HPDE6-E6E7 (cell line): ENCODE measurements around the gene FYB2.

Experiments used
- DNase-seq: peaks from one replicate; pipeline ENCODE4 v3.0.0; 2011; ENCODE audit warnings: missing footprints; ENCODE audit errors: extremely low spot score

The FYB2 gene

DNA sequence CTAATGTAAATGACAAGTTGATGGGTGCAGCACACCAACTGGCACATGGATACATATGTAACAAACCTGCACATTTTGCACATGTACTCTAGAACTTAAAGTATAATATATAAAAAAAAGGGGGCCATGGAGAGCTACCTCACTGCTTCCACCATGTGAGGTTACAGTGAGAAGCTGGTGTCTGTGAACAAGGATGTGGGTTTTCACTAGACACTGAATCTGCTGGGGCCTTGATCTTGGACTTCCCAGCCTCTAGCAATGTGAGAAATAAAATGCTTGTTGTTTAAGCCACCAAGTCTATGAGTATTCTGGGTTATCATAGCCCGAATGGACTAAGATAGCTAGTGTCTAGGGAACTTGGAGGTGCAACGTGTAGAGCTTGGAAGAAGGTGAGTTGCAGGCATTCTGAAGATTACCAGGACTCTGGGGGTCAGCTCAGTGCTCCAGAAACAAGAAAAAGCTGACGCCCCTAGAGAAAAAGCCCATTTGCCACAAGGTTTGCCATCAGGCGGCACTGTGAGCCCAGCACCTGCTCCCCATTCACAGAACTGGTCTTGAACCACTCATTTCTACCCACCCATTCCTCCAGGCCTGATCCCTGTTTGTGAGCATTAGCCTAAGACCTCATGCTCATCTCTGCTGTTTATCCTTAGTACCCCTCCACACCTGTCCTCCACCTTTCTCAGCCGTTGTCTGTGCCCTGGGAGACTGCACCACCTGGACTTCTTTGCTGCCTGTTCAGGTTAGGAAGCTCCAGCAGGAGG lies 15.1 kb upstream of the FYB2 start:
- no peak for DNase-seq

DNA sequence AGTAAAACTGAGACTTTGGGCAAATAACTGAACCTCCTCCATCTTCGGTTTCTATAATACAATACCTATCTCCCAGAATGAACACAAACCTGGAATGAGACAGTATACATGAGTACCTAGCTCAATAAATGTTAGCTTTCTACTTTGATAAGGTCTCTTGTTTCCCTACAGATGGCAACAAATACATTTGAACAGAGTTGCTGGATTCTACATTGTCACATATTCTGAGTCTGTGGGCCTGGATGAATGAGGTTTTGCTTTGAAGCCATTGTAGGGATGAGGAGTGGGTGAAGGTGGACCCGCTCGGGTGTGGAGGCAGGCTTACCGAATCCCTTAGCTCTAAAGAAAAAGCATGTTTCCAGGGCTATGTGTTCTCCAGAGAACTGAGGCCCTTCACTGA lies 13.9 kb upstream of the FYB2 start:
- no peak for DNase-seq

DNA sequence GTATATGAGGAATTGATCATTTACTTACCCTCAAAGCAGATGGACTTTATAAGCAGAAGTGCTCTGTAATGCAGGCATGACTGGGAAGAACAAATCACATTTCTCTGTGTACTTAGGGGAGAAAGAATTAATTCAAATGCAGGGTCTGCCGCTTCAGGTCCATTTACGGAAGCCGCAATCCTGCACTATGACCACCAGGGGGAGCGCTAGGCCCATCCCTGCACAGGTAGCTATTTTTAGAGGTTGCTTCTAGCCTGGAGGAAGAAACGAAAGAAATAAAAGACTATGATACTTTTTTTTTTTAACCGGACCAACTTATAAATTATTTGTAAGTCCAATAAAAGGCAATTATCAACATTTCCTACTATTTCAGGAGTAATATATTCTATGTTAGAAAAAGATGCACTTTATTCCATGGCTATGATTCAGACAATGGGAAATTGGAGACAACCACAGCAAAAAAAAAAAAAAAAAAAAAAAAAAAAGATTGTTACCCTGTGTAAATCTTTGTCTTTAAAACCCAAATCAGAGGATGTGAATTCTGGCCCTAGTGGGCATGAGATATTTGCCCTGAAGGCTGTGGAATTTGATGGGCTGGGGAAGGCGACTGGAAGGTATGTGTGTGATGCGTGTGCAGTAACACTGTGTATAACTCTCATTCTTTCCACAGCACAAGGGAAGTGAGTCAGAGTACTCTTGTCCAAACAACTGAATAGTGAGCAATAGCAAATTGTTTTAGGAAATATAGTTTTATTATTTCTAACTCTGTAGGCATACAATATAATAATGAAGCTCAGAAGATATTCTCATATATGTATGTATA lies 12.9 kb upstream of the FYB2 start:
- DNase-seq = peak; percentile 46

DNA sequence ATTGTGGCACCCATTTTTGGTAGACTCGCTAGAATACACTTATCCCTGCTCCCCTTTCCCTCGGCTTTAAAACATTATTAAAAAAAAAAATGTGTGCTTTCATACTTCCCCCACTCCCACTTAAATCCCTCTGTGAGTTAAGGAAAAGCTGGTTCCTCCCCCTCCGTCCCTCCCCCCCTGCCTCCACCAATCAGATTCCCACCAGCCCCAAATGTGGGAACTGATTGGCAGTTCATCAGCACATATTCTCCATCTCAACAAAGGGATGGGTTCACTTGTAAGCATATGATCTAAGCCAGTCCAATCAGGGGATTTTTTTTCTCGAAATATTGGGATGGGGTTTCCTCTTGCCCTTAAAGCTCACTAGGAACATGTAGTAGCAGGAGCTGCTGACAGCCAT lies 10.8 kb upstream of the FYB2 start:
- no peak for DNase-seq

DNA sequence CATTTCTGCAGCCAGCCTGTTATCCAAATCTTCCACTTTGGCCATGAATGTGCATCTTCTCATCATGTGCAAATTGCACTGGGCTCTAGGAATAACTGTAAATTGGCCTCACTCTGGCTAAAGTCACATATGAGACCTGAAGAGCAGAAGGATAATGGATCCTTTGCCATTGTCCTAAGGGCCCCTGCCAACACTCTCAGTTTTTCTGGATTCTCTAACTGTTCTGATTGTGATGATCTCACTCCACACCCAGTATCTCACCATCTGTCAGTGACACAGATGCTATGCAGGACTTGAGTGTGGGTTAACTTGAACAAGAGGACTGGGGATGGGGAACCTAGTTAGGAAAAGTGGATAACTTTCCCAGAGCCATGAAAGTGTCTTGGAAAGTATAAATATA lies 8.5 kb upstream of the FYB2 start:
- no peak for DNase-seq

DNA sequence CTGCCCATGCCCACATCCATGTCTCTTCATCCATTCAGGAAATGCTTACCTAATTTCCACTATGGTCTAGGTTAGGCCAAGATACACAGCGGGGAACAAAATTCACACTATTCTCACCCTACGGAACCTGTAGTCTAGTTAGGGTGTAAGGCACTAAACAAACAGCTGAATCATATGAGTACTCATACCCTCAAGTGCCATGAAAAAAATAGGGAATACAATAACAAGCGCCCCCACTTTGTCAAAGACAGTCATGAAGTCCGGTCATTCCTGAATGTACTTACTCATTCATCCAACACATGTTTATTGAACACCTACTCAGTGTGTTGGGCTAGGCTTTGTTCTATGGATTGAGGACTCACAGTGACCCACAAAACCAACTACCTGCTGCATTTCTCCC lies 6.2 kb upstream of the FYB2 start:
- DNase-seq = no peak

DNA sequence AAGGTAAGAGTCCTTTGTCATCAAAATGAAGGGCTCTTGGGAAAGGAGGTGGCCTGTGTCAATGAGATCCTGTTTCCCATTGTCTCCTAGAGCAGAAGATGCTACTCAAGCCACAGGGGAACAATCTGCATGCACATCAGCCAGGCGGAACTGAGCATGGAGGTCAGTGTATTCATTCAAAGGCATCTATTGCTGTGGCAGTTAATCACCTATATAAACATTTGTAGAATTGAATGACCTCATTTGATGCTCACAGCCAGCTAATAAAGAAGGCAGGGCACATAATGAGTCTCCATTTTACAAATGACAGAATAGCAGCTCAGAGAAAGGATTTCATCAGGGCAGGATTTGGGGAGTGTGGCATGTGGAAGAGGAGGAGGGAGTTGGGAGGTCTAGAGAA lies 5.7 kb upstream of the FYB2 start:
- DNase-seq = no peak

DNA sequence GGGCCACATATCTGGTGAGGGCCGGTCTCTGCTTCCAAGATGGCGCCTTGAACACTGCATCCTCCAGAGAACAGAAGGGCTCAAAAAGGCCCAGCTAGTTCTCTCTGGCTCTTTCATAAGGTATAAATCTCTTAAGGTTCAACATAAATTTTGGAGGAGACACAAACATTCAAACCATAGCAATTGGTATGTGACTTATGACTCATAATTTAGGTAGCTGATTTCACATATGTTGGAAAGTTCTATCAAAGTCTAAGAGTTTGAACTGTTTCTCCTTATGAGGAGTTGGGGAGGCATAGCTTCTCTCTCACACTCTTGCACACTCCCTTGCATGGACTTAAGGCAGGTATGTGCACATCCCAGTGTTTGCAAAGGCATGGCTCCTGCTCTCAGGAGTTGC lies 5.1 kb upstream of the FYB2 start:
- DNase-seq = no peak

DNA sequence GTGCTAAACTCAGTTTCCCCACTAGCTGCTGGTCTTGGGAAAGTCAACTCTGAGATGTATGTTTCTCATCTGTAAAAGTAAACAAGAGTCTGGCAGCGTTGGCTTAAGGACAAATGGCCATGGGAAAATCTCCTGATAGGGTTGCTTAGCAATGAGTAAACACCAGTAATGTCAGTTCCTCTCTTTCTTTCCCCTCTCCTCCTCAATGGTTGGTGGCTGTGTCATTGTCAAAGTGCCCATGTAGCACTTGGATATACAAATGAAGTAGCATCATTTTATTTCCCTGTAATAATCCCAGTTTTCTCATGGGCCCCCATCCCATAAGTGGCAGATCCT lies 2.2 kb upstream of the FYB2 start:
- DNase-seq = no peak

DNA sequence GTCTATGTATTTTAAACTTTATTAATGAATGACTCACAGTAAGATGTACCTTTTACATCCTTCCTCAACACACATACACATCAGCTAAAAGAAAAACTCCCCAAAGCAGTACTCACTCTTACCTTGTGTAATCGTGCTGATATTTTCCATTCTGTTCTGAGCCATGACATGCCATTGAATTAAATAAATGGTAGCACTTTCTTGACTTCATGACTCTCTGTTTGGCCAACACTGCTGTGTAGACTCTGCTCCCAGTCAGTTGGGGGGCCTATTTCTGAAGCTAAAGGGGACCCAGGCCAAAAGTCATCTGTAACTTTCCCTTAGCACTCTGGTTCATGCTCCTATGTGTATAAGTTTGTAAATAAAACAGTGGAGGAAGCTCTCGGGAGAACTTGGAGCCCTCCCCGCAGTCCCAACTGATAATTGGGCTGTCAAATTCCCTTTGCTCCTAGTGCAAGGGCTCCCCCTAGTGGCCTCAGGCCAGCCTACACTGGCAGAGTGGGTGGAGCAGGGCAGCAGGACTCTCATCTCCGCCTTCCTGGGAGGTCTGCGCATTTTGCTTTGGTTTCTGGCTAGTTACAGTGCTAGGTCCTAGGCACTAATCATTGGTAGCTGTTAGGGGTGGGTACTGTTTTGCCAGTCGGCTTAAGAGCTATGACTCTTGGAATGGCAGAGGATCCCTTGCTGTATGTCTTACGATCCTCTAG lies 1.7 kb upstream of the FYB2 start:
- DNase-seq = peak; percentile 69

DNA sequence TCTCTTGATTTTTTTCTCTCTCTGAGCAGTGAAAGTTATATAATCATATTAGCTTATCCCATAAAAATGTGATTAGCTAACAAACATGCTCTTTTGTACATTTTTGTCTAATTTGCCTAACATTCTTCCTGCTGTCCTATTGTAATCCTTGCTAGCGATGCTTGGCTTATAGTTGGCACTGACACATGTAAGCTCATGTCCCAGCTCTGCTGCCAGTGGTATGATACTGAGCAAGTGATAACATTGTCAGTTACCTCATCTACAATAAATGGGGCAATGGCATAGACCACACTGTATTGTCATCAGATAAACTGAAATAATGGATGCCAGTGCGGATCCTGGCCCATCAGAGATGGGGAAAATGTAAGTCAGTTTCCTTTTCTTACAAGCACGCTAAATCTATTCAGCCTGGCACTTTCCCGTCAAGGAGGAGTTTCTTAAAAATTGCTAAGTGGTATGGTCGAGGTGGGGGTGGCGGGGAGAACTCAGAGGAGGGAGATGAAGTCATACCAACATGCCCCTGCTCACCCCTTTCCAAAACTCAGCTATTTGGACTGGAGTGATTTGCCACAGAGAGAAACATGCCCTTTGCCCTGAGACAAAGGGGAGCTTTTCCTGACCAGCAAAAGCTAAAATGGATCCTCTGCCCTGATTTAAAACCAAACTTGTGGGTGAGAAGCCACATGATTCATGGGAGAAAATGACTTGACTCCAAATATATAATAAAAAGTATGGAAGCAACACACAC lies 1.3 kb downstream of the FYB2 start:
- no peak for DNase-seq

DNA sequence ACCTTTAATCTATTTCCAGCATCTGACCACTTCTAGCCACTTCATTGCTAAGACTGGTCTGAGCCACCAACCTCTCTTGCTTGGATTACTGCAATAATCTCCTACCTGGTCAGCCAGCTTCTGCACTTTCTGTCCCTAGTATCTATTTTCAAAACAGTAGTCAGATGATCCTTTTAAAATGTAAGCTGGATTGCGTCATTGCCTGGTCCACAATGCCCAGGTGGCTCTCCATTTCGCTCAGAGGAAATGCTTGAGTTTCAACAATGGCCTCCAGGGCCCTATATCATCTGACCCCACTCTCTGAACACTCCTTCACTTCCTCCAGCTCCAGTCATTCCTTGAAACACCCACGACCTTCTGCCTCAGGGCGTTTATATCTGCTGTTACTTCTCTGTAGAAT lies 2.3 kb downstream of the FYB2 start:
- no peak for DNase-seq

DNA sequence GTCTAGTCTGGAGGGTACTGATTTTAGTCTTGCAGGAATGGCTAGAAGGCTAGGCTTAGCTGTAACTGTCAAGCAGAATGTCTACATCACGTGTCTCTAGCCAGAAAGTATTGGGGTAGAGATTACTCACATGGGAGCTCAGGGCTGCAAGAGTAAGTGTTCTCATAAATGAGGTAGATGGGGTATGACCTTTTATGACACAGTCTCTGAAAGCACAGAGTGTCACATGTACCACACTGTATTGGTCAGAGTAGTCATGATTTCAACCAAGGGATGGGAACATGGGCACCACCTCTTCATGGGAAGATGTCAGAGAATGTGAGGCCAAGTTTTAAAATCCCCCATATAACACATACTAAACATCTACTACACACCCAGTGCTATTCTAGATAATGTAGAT lies 2.9 kb downstream of the FYB2 start:
- no peak for DNase-seq

DNA sequence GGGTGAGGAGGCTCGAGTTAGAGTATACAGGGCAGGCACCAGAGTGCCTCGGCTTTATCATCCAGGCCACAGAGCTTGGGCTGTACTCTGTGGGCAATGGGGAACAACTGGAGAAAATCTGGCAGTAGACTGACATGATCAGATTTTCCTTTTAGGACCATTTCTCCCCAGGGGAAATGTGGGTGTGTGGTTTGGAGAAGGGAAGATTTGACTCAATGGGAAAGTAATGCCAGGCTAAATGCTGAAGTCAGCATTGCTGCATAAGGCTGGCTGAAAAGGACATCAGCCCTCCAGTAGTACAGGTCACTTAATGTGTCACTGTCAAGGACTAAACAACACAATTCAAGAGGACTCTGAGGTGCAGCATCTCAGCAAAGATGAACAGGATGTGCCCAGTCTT lies 5.0 kb downstream of the FYB2 start:
- DNase-seq = no peak

DNA sequence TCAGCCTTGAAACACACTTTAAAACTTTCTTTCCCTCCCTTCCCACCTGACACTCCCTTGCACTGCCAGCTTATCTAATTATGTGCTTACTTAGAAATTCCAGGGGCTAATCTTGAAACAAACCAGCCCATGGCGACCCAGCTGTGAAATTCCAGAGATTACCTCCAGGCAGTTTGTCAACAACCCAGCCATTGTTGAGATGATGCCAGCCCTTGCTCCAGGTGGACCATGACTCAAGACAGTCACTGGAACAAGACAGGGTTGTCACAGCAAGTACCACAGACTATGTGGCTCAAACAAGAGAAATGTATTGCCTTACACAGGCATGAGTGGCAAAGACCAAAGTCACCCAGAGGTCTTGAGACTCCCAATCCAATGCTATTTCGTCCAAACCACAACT lies 7.9 kb downstream of the FYB2 start:
- no peak for DNase-seq

DNA sequence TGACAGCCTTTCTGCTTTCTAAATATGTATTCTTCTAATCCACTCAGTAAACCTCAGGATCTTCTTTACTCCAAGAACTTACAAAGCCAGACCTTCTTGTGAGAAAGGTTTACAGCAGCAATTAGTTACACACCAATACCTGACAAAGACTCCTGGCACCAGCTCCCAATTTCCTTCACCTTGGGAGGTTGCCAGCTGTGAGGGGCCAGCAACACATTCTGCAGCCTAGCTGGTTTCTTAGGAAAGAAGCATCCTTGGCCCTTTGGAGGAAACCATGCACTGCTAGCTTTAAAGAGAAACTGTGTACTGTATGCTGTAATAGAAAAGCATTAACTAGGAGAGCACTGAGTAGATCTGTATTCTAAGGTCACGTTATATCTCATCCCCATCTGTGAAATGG lies 10.8 kb downstream of the FYB2 start:
- no peak for DNase-seq

DNA sequence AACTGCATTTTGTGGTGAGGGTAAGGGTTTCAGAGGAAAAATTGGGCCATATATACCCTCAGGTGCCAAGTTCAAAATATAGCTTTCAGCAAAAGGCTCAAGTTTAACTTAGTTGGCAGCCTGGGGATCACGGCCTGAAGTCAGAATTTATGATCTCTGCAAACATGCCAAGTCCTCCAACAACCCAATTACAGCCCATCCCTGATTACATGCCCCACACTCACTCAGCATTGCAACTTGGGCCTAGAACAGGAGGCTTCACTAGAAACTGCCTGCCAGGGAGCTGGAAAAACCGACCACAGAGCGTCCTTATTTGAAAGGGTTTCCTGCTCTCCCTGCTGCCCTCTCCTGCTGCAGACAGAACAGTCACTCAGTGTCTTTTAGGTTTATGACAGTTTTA lies 12.4 kb downstream of the FYB2 start:
- no peak for DNase-seq

DNA sequence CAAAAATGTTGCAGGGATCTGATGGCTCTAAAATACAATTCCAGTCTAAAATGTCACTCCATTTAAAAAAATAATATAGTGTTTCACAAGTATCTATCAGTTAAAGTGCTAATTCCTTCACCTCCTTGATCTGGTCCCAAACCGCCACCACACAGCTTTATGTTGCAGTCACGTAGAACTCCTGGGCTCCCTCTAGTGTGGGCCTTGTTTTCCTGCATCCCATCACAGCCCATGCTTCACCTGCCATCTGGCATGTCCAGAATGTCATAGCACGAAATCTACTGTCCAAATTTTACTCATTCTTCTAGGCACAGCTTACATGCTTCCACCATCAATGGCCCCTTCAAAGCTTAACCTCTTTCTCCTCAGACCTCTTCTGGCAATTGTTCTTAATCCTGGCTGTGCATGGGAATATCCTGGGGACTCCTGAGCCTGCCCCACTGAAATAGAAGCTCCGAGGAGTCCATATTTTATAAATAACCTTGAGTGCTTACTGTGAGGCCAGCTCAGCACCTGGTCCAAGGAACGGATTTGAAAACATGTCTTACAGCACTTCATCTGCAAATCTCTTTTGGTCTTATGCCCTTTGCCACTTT lies 15.5 kb downstream of the FYB2 start:
- peak; percentile 46 for DNase-seq

DNA sequence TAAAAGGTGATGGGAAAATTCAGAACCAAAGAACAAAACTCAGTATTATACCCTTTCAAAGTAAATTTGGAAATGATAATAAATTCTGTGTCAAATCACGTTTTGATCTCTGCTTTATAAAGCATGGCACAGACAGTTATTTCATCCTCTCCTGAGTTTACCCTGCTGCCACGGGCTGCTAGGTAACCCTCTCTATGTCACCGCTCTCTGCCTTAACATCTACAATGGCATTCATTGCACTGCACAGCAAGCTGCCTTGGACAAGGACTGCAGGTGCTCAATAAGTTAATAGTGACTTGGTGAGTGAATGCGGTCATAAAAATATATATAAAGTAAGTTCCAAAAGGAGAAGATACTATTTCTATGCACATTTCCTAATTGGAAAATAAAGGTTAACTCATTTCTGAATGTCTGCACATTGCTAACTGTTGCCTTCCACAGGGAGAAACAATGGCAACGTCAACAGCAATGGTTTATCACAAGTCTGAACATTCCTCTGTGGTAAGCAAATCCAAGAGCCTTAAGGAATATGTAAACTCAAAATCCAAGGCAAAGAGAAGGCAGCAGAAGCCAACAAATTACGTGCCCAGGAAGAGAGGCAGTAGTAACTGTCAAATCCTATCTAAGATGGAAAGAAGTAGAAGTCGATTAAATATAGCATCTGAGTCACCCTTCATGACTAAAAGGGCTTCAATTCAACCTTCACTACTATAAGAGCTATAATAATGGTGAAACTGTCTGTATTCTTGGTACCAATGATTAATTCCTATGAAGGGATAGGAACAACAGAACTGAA lies 19.4 kb downstream of the FYB2 start:
- no peak for DNase-seq

DNA sequence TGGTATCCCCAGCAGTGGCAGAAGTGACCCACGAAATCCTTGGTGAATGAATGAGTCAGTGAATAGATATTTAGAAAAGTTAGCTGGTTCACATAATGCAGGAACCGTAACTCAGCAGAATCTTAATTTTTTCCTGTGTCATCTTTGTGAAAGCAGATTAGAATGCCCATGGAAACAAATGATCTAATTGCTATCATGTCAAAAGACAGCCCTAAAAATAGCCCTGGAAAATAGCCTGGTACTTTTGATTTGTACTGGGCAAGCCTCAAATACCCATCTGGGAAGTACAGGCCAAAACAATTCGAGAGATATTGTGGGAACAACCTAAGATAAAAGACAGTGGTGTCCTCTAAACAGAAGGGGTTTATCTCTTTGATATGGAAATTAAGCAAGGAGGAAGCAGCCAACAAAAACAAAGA lies 21.1 kb downstream of the FYB2 start:
- no peak for DNase-seq
